Kidney (tissue), 14 donors: Measurements from ENCODE around the gene PLGRKT. TPM values are rescaled to one million over a fixed set of nuclear protein-coding genes. Genes with fewer than 3 reads are reported as not detected.

Experiments used
- DNase-seq, 5 donors: peaks; one replicate each; pipeline ENCODE4 v3.0.0-alpha.2; 2013 to 2020
- FAIRE-seq: peaks from 2 replicates; lab custom pipeline; 2012; peaks lifted over from hg19 to GRCh38; lab: Jason Lieb, UNC
- H3K27ac ChIP-seq, 2 donors: one replicate each; pipeline ENCODE4 v1.7.0; 2013; ENCODE audit warnings: low read depth in 2 of 2, low read length in 2 of 2, inconsistent platforms in 1 of 2
- H3K27me3 ChIP-seq: one replicate; pipeline ENCODE4 v1.7.1; 2013; ENCODE audit warnings: low read length, inconsistent platforms; ENCODE audit not compliant: control insufficient read depth, insufficient read depth
- H3K36me3 ChIP-seq, 3 donors: one replicate each; pipeline versions ENCODE4 v1.7.0 to v1.7.1; 2013; ENCODE audit warnings: low read length in 3 of 3, control low read depth in 1 of 3, inconsistent platforms in 1 of 3; ENCODE audit not compliant: insufficient read depth in 3 of 3, control insufficient read depth in 2 of 3
- H3K4me1 ChIP-seq, 3 donors: one replicate each; pipeline versions ENCODE4 v1.7.0 to v1.7.1; 2013; ENCODE audit warnings: low read length in 3 of 3, inconsistent platforms in 1 of 3, low read depth in 1 of 3; ENCODE audit not compliant: control insufficient read depth in 2 of 3, insufficient read depth in 2 of 3
- H3K4me3 ChIP-seq, 3 donors: one replicate each; pipeline versions ENCODE4 v1.7.0 to v1.8.1; 2013; ENCODE audit warnings: low read length in 3 of 3, control low read depth in 1 of 3, inconsistent platforms in 1 of 3
- H3K9ac ChIP-seq, 3 donors: one replicate each; pipeline versions ENCODE4 v1.7.0 to v1.7.1; 2013; ENCODE audit warnings: low read length in 3 of 3, control low read depth in 1 of 3, inconsistent platforms in 1 of 3
- H3K9me3 ChIP-seq, 3 donors: one replicate each; pipeline versions ENCODE4 v1.7.0 to v1.7.1; 2013; ENCODE audit warnings: low read length in 3 of 3, control low read depth in 1 of 3, inconsistent platforms in 1 of 3; ENCODE audit not compliant: control insufficient read depth in 2 of 3, insufficient read depth in 1 of 3
- CTCF ChIP-seq: IDR thresholded peaks from 3 replicates; pipeline ENCODE4 v1.5.1; 2012; ENCODE audit warnings: mild to moderate bottlenecking, moderate library complexity, borderline replicate concordance; ENCODE audit not compliant: insufficient read depth; ENCODE audit errors: extremely low read depth
- intact Hi-C: fragments of 100-400 bp; cut with DNase I; formaldehyde crosslinking; loops from one replicate; pipeline ENCODE4 v1.11.1; 2022
- polyA plus RNA-seq: library from polyadenylated mRNA; stranded (reverse); fragments of 350-450 nt; fragmentation: Illumina TruSeq; extraction: RNeasy Lipid Tissue Mini Kit (QIAGEN cat#74804); gene quantifications from one replicate; pipeline ENCODE4 v1.2.3, GENCODE V29; 2014; ENCODE audit warnings: low read depth, low replicate concordance; ENCODE audit not compliant: insufficient read depth
- total RNA-seq: library from RNA; stranded (reverse); fragmentation: NEBNext Ultra II Directional; extraction: Animal tissue kit (Norgen Biotek cat#: 25700); gene quantifications from one replicate; pipeline ENCODE4 v1.2.1, GENCODE V29; 2021
- donor health status: control.
- donor health status: control.
- donor health status: control.
- donor health status: control.
- donor health status: control.
- donor health status: DM: yes; HTN: yes; CAD: no.
- donor health status: Normal renal cell carcinoma (clear cell type).

PLGRKT gene
- total and polyA plus RNA-seq, 2 donors from 2014 or later, result 35.2 to 50.9 TPM

DNA sequence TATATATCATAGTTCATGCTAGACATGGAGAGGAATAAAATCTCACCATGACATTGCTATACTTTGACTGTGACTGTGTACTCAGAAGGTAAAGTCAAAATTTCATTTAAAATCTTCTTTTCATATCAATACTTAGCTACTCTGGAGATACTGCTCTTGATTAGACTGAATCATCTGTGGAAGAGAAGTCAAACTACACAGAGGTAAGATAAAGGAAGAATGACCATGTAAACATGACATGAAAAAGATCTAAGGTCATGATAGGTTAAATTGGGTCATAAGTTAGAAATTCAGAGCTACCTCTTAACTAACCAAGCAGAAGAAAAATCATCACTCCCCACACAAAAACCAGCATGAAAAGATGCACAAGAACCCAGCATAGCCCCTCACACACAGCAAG, 53.3 kb downstream of the PLGRKT start:
- no peaks in the 10 kb centered on the region for H3K27me3 ChIP-seq
- no peak for TF ChIP-seq CTCF
- no peak overlapping the region for H3K27ac ChIP-seq
- H3K36me3 ChIP-seq, result peaks cover 0 to under 1% (median 0%) of the 10 kb centered on the region in 3 donors
- no peak for FAIRE-seq
- H3K9ac ChIP-seq, result no peak overlapping the region
- no peak for DNase-seq
- no peaks in the 10 kb centered on the region for H3K9me3 ChIP-seq
- intact Hi-C loops, result no loop called here
- H3K4me1 ChIP-seq, result no peaks in the 10 kb centered on the region
- H3K4me3 ChIP-seq, result no peak overlapping the region

GRCh38 chr9:5382479-5382878, 55.2 kb downstream of the PLGRKT start:
- no peak for TF ChIP-seq CTCF
- intact Hi-C loops, result no loop called here

GRCh38 chr9:5375790-5376477, 61.8 kb downstream of the PLGRKT start:
- FAIRE-seq (no peak), DNase-seq (no peak)
- Histone ChIP-seq H3K27ac (no peak overlapping the region), H3K4me3 (no peak overlapping the region), H3K9me3 (no peaks in the 10 kb centered on the region), H3K27me3 (no peaks in the 10 kb centered on the region), H3K36me3 (no peaks in the 10 kb centered on the region), H3K9ac (no peak overlapping the region), H3K4me1 (no peaks in the 10 kb centered on the region)
- no peak for TF ChIP-seq CTCF
- intact Hi-C loops, result no loop called here

More at GRCh38 chr9:5382479-5382878, 55.2 kb downstream of the PLGRKT start:
- H3K4me1 ChIP-seq, result no peaks in the 10 kb centered on the region
- DNase-seq (no peak), FAIRE-seq (no peak)
- H3K27ac ChIP-seq, result no peak overlapping the region
- no peaks in the 10 kb centered on the region for H3K36me3 ChIP-seq
- H3K4me3 ChIP-seq, result no peak overlapping the region
- no peaks in the 10 kb centered on the region for H3K27me3 ChIP-seq
- no peaks in the 10 kb centered on the region for H3K9me3 ChIP-seq
- no peak overlapping the region for H3K9ac ChIP-seq

DNA sequence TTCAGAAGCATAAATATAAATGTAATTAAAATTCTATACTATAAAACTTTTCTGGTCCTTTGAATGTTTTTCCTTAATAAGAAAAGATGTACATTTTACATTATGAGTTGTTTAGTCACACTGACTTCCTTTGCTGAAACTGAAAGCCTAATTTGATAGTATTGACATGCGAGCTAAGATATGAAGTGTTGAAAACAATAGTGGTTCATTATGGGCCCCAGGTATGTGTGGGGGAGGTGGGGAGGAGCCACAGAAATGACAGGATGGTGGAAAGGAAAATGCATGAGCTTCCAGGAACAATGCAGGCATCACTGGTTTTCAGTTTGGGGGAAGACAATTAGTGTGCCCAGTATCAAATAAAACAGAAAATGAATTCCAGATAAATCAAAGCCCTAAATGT, 62.6 kb downstream of the PLGRKT start:
- FAIRE-seq (no peak), DNase-seq (no peak)
- TF ChIP-seq CTCF, result no peak
- Histone ChIP-seq H3K36me3 (no peaks in the 10 kb centered on the region), H3K27ac (no peak overlapping the region), H3K27me3 (no peaks in the 10 kb centered on the region), H3K4me3 (no peak overlapping the region), H3K4me1 (no peaks in the 10 kb centered on the region), H3K9ac (no peak overlapping the region), H3K9me3 (no peaks in the 10 kb centered on the region)
- intact Hi-C loops, result no loop called here
